ENCODE data around the gene ACYP2.
"Not testable (repeated sequence)": the region's sequence is repeated elsewhere in the genome, so short reads cannot be mapped to it uniquely, and the experiment has no call there.

Gene ACYP2

DNA sequence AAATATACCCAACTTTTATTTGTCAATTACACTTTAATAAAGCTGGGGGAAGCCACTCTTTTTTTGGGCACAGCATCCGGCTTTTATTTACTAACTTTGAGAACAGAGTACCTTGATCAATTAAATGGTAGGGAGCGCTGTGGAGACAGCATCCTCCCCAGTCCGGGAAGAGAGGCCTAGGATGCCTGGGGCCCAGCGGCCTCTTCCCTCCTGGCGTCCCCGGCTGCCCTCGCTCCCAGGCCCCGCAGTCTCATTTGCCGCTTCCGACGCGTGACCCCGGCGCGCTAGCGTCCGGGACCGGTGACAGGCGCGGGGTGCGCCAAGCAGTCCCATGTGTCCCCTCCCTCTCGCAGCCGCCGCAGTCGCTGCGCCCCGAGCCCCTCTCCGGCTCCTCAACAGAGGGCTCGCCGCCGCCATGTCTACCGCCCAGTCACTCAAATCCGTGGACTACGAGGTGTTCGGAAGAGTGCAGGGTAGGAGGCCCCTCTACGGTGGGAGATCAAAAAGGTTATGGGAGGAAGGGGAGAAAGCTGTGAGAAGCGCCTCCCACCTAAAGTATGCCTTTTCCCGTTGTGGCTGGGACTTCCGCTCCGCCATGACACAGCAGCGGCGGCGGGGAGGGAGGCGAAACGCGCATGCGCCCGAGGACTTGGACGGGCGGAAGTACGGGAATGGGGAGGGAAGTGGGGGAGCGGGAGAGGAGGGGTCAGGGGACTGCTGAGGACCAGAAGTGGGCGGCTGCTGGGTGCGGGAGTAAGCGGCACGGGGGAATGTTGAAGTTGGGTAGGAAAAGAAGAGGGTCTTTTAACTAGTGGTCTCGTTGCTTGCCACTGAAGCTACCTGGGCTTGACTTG lies at the start of gene ACYP2:
ACYP2 (plus strand) TSS at position 332 of the 854 bp plus-strand sequence.
- DNase-seq (ENCODE audit: low spot score): peak; percentile 94

DNA sequence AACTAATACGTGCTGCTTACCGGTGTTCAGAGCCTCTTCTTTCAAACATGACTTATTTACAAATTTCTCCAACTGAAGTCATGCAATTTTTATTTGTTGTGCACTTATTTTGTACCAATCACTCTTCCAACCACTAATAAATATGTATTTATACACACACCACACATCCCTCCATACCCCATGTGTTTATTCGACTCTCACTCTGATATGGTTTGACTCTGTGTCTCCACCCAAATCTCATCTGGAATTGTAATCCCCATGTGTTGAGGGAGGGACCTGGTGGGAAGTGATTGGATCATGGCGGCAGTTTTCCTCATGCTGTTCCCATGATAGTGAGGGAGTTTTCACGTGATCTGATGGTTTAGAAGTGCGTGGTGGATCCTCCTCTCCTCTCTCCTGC lies 49.5 kb upstream of the ACYP2 start:
- DNase-seq (ENCODE audit: low spot score): no peak

- DNase-seq (ENCODE audit: low spot score): no peak
Measured at GRCh38 chr2:54067851-54068375, 47.5 kb upstream of the ACYP2 start.

DNA sequence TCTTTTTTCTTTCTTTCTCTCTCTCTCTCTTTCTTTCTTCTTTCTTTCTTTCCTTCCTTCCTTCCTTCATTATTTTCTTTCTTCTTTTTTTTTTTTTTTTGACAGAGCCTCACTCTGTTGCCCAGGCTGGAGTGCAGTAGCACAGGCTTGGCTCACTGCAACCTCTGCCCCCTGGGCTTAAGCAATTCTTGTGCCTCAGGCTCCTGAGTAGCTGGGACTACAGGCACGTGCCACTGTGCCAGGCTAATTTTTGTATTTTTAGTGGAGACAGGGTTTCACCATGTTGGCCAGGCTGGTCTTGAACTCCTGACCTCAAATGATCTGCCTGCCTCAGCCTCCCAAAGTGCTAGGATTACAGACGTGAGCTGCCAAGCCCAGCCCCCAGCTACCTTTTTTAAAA lies 42.9 kb upstream of the ACYP2 start:
- DNase-seq (ENCODE audit: low spot score): not testable (repeated sequence)

GRCh38 chr2:54073796-54074195 lies 41.6 kb upstream of the ACYP2 start:
- DNase-seq (ENCODE audit: low spot score): peak; percentile 65

- no peak for DNase-seq (ENCODE audit: low spot score)
Measured at GRCh38 chr2:54074606-54075341, 40.6 kb upstream of the ACYP2 start.

DNA sequence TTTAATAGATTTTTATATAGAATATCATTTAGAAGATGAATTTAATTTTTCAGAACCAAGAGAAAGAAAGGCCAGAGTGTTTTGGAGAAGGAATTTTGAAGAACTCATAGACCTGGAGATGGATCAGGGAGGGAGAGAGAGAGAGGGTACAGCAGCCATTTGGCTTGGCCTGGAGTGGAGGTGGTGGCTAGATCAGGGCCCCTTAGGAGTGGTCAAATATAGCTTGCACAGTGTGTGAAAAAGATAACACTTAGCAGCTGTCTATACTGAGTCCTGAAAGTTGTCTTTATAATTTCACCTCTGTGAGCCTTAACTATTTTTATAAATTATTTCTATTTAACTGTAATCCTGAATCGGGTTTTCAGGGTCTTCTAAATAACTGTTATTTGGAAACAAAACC lies 38.8 kb upstream of the ACYP2 start:
- no peak for DNase-seq (ENCODE audit: low spot score)

DNA sequence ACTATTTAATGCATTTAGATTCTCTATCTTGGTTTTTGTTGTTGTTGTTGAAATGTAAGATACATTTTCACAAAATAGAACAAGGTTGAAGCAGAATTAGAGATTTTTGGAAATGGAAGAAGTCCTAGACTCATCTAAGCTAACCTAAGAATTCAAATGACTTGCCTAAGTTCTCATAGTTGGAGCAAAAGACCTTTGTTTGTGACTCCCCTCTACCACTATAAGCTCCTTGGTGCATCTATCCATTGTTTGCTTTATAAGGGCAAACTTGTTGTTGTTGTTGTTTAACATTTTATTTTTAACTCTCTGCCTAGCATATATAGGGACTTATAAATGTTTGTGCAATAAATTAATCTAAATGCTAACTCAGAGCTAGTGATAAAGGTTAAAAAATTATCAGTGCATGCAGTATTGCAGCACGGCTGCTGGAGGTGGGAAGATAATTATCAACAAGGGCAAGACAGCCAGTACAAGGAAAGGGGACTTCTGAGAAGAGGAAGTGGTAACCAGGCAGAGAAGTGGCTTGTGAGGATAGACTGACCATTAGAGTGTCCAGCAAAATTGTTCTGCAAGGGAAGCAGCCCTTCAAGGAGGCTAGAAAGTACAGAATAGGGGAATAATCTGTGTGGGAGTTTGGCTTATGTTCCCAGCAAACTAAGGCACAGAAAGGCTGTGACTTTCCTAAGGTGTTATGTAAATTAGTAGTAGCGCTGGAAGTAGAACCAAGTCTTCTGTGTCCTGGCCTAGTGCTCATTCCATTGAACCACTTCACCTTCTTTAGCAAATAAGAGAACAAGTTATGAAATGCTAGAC lies 38.1 kb upstream of the ACYP2 start:
- DNase-seq (ENCODE audit: low spot score): no peak

- DNase-seq (ENCODE audit: low spot score): no peak
Measured at GRCh38 chr2:54079331-54079730, 36.1 kb upstream of the ACYP2 start.

- peak; percentile 83 for DNase-seq (ENCODE audit: low spot score)
Measured at GRCh38 chr2:54081574-54081973, 33.8 kb upstream of the ACYP2 start.

GRCh38 chr2:54083021-54083420 lies 32.4 kb upstream of the ACYP2 start:
- no peak for DNase-seq (ENCODE audit: low spot score)

- no peak for DNase-seq (ENCODE audit: low spot score)
Measured at GRCh38 chr2:54083445-54083844, 32.0 kb upstream of the ACYP2 start.

DNA sequence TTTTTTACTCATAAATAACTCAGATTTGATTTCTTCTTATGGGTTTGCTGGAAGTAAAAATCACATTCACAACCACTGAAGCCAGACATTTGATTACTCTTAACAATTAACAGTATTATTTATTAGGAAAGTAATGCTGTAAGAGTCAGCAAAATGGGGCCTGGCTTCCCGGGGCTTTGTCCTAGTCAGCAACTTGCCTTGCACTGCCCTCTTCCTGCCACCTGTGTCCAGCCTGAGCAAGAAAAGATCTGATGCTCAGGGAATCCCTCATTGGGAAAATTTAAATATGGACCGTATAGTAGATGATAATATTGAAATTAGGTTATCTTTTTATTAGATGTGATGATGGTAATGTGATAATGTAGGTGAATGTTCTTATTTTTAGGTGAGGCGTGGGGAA lies 30.8 kb upstream of the ACYP2 start:
- DNase-seq (ENCODE audit: low spot score): no peak

- no peak for DNase-seq (ENCODE audit: low spot score)
Measured at GRCh38 chr2:54085069-54085468, 30.3 kb upstream of the ACYP2 start.

GRCh38 chr2:54086157-54086556 lies 29.3 kb upstream of the ACYP2 start:
- DNase-seq (ENCODE audit: low spot score): no peak

DNA sequence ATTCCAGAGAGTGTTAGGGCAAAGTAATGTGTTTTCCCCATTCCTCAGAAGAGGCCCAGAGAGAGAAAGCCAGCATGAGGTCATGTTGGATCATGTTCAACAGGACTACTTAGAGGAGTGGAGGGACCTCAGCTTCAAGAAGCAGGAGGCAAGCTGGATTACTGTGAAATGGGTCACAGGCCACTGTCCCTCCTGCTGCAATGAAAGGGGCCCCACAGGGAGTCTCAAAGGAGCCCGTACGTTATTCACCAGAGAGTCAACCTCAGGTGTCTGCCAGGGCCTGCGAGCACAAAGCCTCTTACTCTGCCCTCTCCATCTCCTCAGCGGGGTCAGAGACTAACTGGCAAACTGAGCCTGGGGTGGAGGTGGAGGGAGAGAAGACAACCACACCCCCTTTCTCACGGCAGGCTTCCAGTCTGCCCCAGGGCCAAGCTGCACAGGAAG lies 27.2 kb upstream of the ACYP2 start:
- no peak for DNase-seq (ENCODE audit: low spot score)

GRCh38 chr2:54088719-54089118 lies 26.7 kb upstream of the ACYP2 start:
- DNase-seq (ENCODE audit: low spot score): no peak

- no peak for DNase-seq (ENCODE audit: low spot score)
Measured at GRCh38 chr2:54090521-54091117, 24.8 kb upstream of the ACYP2 start.

- no peak for DNase-seq (ENCODE audit: low spot score)
Measured at GRCh38 chr2:54092940-54093339, 22.5 kb upstream of the ACYP2 start.

- not testable (repeated sequence) for DNase-seq (ENCODE audit: low spot score)
Measured at GRCh38 chr2:54095406-54095805, 20.0 kb upstream of the ACYP2 start.

GRCh38 chr2:54096141-54096540 lies 19.3 kb upstream of the ACYP2 start:
- DNase-seq (ENCODE audit: low spot score): not testable (repeated sequence)

DNA sequence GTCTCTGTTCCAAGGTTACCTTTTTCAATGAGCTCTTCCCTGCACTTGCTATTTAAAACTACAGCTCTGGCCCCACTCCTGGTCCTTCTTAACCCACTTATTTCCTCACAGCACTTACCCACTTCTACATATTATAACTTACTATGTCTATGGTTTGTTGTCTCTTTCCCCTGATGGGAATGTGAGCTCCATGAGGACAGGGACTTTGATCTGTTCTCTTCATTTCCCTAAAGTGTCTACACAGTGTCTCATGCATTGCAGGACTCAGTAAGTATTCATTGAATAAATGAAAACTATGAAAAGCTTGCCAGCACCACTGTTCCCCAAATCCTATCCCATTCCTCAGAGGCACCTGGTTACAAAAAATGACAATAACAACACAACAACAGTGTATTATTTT lies 18.3 kb upstream of the ACYP2 start:
- DNase-seq (ENCODE audit: low spot score): no peak
